HG03521 (cell line): ENCODE measurements around the gene VWA1.

Experiments used
- ATAC-seq: cut with Tn5 transposase; IDR thresholded peaks from one replicate; pipeline ENCODE4 v1.9.1; 2021; ENCODE audit warnings: mild to moderate bottlenecking, moderate library complexity; ENCODE audit not compliant: unreplicated experiment

VWA1 gene, protein sequence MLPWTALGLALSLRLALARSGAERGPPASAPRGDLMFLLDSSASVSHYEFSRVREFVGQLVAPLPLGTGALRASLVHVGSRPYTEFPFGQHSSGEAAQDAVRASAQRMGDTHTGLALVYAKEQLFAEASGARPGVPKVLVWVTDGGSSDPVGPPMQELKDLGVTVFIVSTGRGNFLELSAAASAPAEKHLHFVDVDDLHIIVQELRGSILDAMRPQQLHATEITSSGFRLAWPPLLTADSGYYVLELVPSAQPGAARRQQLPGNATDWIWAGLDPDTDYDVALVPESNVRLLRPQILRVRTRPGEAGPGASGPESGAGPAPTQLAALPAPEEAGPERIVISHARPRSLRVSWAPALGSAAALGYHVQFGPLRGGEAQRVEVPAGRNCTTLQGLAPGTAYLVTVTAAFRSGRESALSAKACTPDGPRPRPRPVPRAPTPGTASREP

GRCh38 chr1:1435106-1435903 is at the start of gene VWA1:
Gene VWA1 (plus strand): TSS chr1:1435690. CDS start chr1:1435749, 59 bp downstream.
- ATAC-seq: no peak

GRCh38 chr1:1385931-1386330 is 49.6 kb upstream of the VWA1 start:
- no peak for ATAC-seq

DNA sequence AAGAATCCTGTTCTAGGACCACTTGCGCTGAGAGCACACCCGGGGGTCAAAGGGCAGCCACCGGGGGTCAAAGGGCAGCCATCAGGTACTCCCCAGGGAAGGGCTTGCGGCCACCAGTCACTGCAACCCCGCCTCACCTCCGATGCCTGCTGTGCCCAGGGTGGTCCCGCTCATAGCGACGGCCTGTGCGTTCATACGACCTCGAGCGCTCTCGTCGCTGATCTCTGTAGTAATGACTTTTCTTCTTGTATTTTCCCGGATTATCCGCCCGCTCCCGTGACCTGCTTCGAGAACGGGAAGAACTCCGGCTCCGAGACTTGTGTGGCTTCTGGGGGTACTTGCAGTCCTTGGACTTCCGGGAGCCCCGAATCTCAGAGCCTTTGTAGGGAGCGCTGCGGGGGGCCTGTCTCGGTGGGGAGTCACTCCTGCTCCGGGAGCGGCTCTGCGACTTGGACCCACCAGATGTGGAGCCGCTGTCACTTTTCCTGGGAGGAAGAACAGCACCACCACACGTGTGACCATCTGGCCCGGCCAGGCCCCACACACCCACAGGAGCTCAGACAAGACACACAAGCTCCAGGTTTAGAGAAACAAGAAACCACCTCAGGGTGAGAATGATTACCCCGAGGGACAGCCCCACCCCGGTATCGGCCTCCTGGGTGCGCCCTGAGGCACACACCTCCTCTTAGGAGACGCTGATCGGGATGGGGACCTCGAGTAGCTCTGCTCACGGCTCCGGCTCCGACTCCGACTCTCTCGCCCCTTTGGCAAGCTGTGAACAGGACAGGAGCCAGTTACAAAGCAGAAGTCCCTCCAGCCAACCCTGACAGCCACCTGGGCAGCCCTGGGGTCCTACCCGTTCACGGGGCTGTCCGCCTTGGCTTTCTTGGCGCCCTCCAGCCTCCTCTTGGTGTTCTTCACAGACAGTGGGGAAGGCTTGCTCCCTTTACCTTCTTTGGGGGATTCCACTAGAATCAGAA is 48.1 kb upstream of the VWA1 start:
- no peak for ATAC-seq

DNA sequence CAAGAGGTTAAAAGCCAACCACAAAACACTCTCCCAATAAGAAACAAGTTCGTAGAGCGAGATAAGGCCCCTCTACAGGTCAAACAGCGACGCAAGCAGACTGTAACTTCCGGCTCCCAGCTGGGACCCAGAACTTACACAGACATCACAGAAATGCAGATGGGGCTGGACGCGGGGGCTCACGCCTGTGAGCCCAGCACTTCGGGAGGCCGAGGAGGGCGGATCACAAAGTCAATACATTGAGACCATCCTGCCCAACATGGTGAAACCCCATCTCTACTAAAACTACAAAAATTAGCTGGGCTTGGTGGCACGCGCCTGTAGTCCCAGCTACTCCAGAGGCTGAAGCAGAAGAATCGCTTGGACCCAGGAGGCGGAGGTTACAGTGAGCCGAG is 47.4 kb upstream of the VWA1 start:
- ATAC-seq: no peak

DNA sequence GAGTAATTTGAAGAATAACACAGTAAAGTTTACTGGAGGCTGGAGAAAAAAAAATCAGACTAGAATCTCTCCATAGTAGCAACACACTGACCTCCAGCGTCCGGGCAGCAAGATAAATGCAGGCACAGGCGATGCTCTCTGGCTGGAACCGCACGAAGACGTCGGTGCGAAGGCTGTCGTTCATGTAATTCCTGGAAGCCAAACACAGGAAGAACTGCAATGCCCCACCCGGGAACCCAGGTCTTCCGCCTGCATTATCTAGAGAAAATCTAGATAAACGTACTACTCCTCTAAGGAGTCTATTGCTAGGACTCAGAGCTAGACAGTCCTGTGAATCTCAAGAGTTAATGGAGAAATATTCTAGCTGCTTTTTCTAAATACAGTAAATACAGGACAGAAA is 44.8 kb upstream of the VWA1 start:
- ATAC-seq: no peak

DNA sequence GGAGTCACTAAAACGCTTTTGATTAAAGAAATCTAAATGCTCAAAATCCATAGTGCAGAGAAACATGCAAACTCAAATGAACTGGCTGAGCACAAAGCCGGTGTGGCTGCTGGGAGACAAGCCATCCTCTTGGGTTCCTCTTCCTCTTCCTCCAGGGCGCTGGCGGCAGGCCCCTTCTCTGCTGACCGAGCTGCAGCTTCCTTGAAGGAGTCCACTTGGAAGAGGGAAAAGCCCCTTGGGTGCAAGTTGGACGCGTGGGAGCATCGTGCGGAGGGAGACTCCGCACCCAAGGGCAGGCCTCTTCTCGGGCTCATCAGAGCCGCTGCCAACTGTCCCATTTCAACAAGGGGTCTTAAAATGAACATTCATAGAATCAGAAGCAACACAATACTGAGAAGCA is 44.3 kb upstream of the VWA1 start:
- no peak for ATAC-seq

GRCh38 chr1:1393014-1393413 is 42.5 kb upstream of the VWA1 start:
- ATAC-seq: no peak

- no peak for ATAC-seq
Measured at GRCh38 chr1:1393428-1393827, 42.1 kb upstream of the VWA1 start.

DNA sequence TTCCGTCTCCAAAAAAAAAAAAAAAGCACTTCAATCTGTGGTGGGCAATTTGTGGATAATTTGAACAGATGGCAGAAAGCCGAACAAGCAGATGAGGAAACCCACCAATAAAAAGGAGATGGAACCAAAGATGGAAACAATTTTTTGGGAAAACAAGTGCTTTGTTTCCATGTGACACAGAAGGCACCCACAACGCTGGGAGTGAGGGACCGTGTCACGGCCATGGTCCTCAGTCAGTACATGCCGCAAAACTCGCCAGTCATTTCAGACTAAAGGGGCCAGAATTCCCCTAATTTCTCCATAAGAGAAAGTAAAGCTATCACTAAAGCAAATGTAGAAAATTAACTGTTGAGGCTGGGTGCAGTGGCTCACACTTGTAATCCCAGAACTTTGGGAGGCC is 41.4 kb upstream of the VWA1 start:
- ATAC-seq: no peak

- no peak for ATAC-seq
Measured at GRCh38 chr1:1395166-1395565, 40.3 kb upstream of the VWA1 start.

DNA sequence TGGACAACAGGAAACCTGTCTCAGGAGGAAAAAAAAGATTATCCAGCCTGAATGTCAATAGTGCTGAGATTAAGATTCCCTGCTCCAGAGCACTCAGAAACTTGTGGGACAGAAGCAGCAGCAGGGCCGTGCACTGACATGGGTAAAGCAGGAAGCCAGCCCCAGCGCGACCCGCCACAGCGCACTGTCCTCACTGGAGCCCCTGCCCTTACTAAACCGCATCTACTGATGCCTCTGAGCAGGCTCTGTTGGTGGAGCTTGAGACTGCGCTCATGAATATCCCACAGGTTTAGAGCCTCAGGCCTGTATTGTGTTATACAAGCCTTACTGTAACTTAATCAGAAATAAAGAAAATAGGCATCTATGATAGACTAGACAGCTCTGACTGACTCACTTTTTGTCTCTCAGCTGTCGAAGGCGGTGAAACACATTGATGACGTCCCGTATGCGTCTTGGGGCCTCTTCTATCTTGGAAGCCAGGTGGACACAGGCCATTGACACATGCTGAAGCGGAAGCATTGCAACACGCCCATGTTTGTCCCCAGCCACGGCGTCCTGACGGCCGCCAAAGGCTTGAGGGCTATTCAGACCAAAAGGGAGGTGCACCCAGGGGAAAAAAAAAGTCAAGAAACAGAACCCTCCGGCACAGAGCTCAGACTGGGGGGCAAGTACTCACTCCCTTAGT is 37.5 kb upstream of the VWA1 start:
- ATAC-seq: no peak

DNA sequence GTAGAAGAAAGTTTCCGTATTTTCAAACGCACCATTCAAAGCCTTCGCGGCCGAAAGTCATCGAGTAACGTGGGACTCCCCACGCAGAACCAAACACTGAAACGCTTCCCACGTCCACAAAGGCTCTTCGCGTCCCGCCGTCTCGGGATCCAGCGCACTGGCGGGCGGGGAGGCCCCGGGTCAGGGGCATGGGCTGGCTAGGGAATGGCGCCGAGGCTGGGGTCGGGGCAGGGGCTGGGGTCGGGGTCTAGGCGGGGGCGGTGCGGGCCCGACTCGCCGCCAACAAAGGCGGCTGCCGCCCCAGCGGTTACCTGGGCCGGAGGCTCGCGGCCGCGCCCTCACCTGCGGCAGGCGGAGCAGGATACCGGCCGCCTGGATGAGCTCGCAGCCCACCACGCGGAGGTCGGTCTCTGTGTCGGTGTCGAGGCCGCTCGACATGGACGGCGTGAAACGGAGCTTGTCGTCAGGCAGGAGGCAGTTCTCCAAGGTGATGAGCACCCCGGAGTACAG is 36.8 kb upstream of the VWA1 start:
- ATAC-seq: peak; percentile 0

DNA sequence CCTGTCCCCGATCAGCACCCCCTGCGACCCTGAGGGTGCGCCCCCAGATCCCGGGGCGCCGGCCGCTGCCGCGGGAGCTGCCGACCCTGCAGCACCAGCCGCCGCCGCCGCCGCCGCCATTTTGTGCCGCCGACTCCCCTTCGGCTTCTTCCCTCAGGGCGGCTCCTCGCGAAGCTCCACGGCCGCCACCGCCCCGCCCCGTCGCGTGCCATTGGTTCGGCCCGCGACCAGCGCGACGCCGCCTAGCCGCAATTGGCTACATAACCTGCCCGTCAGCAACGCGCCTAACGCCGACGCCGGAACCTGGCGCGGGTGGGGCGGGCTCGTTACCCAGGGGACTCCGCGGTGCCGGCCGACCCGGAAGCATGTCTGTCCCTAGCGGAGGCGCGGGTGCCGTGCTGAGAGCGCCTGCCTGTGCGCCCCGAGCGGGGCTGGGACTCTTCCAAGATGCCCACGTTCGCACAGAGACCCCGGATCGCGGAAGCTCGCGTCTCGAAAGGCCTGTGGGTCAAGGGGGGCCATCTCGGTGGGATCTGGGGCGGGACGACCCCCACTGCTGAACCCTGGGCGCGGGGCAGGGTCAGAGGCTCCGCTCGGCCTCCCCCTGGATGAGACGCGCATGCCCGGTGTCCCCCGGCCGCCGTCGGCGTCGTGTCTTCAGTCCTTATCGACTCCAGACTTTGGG is 36.2 kb upstream of the VWA1 start, which contains the start of gene CCNL2:
CCNL2 (minus strand) TSS at position 149 of the 685 bp plus-strand sequence; CDS start at position 120, 29 bp downstream.
- peak; percentile 93 for ATAC-seq

- ATAC-seq: no peak
Measured at GRCh38 chr1:1399872-1400575, 35.5 kb upstream of the VWA1 start.

GRCh38 chr1:1400576-1401456 is 34.7 kb upstream of the VWA1 start:
- no peak for ATAC-seq

- ATAC-seq: no peak
Measured at GRCh38 chr1:1401457-1402010, 34.0 kb upstream of the VWA1 start.

DNA sequence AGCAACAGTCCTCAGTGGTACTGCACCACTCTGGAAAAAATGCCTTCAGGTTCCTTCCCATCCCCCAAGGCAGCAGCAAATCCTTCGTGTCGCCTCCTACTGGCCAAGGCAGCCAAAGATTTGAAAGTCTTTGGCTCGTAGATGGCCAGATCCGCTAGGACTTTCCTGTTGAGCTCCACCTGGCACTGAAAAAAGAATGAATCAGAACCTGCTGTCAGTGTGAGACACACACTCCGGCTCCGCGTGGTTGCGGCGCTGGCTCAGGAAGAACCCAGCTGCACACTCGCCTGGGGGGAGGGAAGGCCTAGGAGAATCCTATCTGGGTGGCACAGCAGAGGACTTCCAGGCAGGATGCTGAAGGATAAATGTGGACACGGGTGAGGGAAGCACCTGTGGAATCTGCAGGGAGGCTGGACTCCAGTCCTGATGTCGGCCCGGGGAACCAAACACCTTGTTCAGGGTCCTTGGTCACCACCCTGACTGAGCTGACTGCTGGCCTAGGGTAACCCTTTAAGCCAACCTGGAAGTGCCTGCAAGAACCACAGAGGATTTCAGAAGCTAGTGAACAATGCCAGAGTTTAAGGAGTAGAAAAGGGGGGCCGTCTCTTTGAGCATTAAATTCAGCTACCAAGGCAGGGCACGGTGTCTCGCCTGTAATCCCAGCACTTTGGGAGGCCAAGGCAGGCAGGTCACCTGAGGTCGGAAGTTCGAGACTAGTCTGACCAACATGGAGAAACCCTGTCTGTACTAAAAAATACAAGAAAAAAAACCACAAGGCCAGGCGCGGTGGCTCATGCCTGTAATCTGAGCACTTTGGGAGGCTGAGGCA is 33.2 kb upstream of the VWA1 start:
- no peak for ATAC-seq
